ENCODE measurements around the gene PDP2. TPM values are rescaled to one million over a fixed set of nuclear protein-coding genes. Genes with fewer than 3 reads are reported as not detected.

PDP2 gene
- total and polyA plus RNA-seq, 9 of the 15 experiments (the other 6 are each of a cell fraction or from before 2014, with no cell fraction given) = 2.5 to 24.3 (median 7.2) TPM

DNA sequence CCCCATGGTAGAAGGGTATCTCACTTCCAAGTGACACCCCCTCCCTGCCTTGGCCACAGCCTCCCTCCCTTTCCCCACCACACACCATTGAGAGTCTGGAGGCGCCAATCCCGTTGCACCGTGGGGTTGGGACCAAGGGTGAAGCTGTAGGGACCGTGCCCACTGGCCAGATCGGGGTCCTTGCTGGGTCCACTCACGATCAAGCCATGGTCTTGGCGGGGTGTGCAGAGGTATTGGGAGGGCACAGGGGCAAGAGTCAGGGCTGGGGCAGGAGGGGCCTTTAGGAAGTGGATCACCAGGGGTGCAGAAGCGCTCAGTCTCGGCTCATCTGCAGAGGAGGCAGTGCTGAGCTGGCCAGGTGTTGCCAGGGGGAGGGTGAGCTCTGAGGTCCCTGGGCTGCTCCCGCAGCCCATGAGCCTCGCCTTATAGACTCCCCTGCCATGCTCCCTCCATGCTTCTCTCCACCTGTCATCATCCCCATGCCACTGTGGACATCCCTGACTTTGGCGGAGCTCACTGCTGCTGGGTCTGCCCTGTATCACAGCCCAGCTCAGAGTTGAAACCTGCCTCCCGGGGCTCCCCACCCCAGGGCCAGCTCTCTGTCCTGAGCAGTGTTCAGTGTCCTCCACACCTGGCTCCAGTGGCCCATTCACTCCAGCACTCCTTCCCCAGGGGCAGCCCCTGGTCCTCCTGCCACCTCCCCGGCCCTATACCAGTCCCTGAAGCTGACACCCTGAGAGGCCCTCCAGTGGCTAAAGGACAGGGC lies 30.0 kb downstream of the PDP2 start:
- DNase-seq (ENCODE audit: extremely low read depth in 1 of 4, low spot score in 3 of 4) = no peak
- in situ Hi-C loops (cut with MboI) = no loop called here
- no peak overlapping the region for H3K27ac ChIP-seq (ENCODE audit: extremely low read depth, low read depth, low read length)
- TF ChIP-seq HDAC2 (IDR thresholded peaks at IDR 0.05) (no peak), CC2D1A (IDR thresholded peaks at IDR 0.05) (no peak), SNIP1 (IDR thresholded peaks at IDR 0.05; ENCODE audit: low read depth) (no peak), L3MBTL2 (IDR thresholded peaks at IDR 0.05) (no peak)
- TF ChIP-seq, protein P1, sequence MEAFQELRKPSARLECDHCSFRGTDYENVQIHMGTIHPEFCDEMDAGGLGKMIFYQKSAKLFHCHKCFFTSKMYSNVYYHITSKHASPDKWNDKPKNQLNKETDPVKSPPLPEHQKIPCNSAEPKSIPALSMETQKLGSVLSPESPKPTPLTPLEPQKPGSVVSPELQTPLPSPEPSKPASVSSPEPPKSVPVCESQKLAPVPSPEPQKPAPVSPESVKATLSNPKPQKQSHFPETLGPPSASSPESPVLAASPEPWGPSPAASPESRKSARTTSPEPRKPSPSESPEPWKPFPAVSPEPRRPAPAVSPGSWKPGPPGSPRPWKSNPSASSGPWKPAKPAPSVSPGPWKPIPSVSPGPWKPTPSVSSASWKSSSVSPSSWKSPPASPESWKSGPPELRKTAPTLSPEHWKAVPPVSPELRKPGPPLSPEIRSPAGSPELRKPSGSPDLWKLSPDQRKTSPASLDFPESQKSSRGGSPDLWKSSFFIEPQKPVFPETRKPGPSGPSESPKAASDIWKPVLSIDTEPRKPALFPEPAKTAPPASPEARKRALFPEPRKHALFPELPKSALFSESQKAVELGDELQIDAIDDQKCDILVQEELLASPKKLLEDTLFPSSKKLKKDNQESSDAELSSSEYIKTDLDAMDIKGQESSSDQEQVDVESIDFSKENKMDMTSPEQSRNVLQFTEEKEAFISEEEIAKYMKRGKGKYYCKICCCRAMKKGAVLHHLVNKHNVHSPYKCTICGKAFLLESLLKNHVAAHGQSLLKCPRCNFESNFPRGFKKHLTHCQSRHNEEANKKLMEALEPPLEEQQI (IDR thresholded peaks at IDR 0.05) = no peak
- TF ChIP-seq, protein P2, sequence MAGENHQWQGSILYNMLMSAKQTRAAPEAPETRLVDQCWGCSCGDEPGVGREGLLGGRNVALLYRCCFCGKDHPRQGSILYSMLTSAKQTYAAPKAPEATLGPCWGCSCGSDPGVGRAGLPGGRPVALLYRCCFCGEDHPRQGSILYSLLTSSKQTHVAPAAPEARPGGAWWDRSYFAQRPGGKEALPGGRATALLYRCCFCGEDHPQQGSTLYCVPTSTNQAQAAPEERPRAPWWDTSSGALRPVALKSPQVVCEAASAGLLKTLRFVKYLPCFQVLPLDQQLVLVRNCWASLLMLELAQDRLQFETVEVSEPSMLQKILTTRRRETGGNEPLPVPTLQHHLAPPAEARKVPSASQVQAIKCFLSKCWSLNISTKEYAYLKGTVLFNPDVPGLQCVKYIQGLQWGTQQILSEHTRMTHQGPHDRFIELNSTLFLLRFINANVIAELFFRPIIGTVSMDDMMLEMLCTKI (IDR thresholded peaks at IDR 0.05; ENCODE audit: partially characterized antibody) = no peak
- TF ChIP-seq, protein P3, sequence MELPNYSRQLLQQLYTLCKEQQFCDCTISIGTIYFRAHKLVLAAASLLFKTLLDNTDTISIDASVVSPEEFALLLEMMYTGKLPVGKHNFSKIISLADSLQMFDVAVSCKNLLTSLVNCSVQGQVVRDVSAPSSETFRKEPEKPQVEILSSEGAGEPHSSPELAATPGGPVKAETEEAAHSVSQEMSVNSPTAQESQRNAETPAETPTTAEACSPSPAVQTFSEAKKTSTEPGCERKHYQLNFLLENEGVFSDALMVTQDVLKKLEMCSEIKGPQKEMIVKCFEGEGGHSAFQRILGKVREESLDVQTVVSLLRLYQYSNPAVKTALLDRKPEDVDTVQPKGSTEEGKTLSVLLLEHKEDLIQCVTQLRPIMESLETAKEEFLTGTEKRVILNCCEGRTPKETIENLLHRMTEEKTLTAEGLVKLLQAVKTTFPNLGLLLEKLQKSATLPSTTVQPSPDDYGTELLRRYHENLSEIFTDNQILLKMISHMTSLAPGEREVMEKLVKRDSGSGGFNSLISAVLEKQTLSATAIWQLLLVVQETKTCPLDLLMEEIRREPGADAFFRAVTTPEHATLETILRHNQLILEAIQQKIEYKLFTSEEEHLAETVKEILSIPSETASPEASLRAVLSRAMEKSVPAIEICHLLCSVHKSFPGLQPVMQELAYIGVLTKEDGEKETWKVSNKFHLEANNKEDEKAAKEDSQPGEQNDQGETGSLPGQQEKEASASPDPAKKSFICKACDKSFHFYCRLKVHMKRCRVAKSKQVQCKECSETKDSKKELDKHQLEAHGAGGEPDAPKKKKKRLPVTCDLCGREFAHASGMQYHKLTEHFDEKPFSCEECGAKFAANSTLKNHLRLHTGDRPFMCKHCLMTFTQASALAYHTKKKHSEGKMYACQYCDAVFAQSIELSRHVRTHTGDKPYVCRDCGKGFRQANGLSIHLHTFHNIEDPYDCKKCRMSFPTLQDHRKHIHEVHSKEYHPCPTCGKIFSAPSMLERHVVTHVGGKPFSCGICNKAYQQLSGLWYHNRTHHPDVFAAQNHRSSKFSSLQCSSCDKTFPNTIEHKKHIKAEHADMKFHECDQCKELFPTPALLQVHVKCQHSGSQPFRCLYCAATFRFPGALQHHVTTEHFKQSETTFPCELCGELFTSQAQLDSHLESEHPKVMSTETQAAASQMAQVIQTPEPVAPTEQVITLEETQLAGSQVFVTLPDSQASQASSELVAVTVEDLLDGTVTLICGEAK (IDR thresholded peaks at IDR 0.05) = no peak
- TF ChIP-seq, protein P3 (CRISPR knock-in tag; IDR thresholded peaks at IDR 0.05) = no peak

More for the DNA sequence above, 30.0 kb downstream of the PDP2 start:
- Histone ChIP-seq H3K36me3 (ENCODE audit: control insufficient read depth, insufficient read depth, low read length) (no peaks in the 10 kb centered on the region), H3K27me3 (ENCODE audit: control insufficient read depth in 2 of 2, insufficient read depth in 2 of 2, low read length in 2 of 2) (peaks cover 4 to 23% of the 10 kb centered on the region in 2 experiments; a peak in 4 of 5 replicates), H4K20me1 (replicated peaks; ENCODE audit: control insufficient read depth, insufficient read depth, low read length) (no peaks in the 10 kb centered on the region), H3K9me3 (replicated peaks; ENCODE audit: control insufficient read depth, insufficient read depth, low read depth, low read length) (no peaks in the 10 kb centered on the region), H3K4me2 (ENCODE audit: insufficient read depth, low read length) (no peak overlapping the region), H3K9ac (ENCODE audit: insufficient read depth in 1 of 2, low read depth in 2 of 2, low read length in 2 of 2) (peak overlapping the region in 1 of 2 experiments; percentile 54; a peak in 1 of 4 replicates), H3K79me2 (ENCODE audit: control insufficient read depth, insufficient read depth, low read length) (no peaks in the 10 kb centered on the region), H3K4me3 (no peak overlapping the region), H3K9me1 (ENCODE audit: control insufficient read depth, insufficient read depth, low read length) (no peaks in the 10 kb centered on the region), H2AFZ (ENCODE audit: low read depth, low read length) (no peak overlapping the region), H3K4me1 (replicated peaks in 1 of 2; ENCODE audit: control insufficient read depth in 2 of 2, insufficient read depth in 2 of 2, low read length in 2 of 2) (peaks cover 8 to 15% of the 10 kb centered on the region in 2 experiments; a peak in 4 of 5 replicates)
- intact Hi-C loops (cut with micrococcal nuclease) = no loop called here
- no peak for ATAC-seq
- no peak for FAIRE-seq
- WGBS (ENCODE audit: insufficient coverage, low coverage, missing lambda C conversion rate) = 15% methylated on average over 14 of the region's 14 CpGs
- BruUV-seq (replicated peaks) = no TSS peak
- POLR2A ChIA-PET = interaction anchor here (0.6 to 2.4 kb wide), 6 partner anchors 9 to 111 kb away, joined by 3 to 10 read pairs (median 5); no protein-coding TSS in a partner anchor
- CTCF ChIA-PET (ENCODE audit: low intra/inter-chr PET ratio) = no interaction called here

Measured in K562 (cell line).